HUES6 (cell line): ENCODE measurements around the gene FTSJ1.

Experiments
- H3K27ac ChIP-seq: 2 replicates; pipeline ENCODE4 v1.7.0; 2013; ENCODE audit warnings: low read depth, mild to moderate bottlenecking, low read length, inconsistent platforms
- H3K27me3 ChIP-seq: 2 replicates; pipeline ENCODE4 v1.6.1; 2013; ENCODE audit warnings: low read length; ENCODE audit not compliant: control insufficient read depth, insufficient read depth
- H3K36me3 ChIP-seq: 2 replicates; pipeline ENCODE4 v1.6.1; 2013; ENCODE audit warnings: low read length; ENCODE audit not compliant: control insufficient read depth, insufficient read depth
- H3K4me1 ChIP-seq: 2 replicates; pipeline ENCODE4 v1.6.1; 2013; ENCODE audit warnings: low read length; ENCODE audit not compliant: control insufficient read depth, insufficient read depth
- H3K4me3 ChIP-seq: 2 replicates; pipeline ENCODE4 v1.5.1; 2013; ENCODE audit warnings: low read depth, low read length
- H3K9ac ChIP-seq: one replicate; pipeline ENCODE4 v1.6.1; 2013; ENCODE audit warnings: mild to moderate bottlenecking, low read length
- H3K9me3 ChIP-seq: 2 replicates; pipeline ENCODE4 v1.6.1; 2013; ENCODE audit warnings: low read depth, low read length; ENCODE audit not compliant: control insufficient read depth, insufficient read depth

Gene FTSJ1

GRCh38 chrX:48470833-48471118 is 5.2 kb upstream of the FTSJ1 start:
- Histone ChIP-seq H3K27me3 (no peaks in the 10 kb centered on the region; the same call in 1 of the 2 replicates), H3K27ac (no peak overlapping the region), H3K4me3 (no peak overlapping the region), H3K9me3 (peaks cover 9% of the 10 kb centered on the region; the same call in 1 of the 2 replicates), H3K9ac (no peak overlapping the region), H3K4me1 (peaks cover 37% of the 10 kb centered on the region), H3K36me3 (no peaks in the 10 kb centered on the region)

GRCh38 chrX:48471504-48471903 is 4.5 kb upstream of the FTSJ1 start:
- Histone ChIP-seq H3K27me3 (no peaks in the 10 kb centered on the region; the same call in 1 of the 2 replicates), H3K9ac (no peak overlapping the region)

GRCh38 chrX:48472225-48472624 is 3.8 kb upstream of the FTSJ1 start:
- Histone ChIP-seq H3K9me3 (peaks cover 8% of the 10 kb centered on the region; the same call in 1 of the 2 replicates), H3K9ac (no peak overlapping the region), H3K4me1 (peaks cover 37% of the 10 kb centered on the region), H3K27ac (no peak overlapping the region), H3K4me3 (no peak overlapping the region), H3K36me3 (no peaks in the 10 kb centered on the region), H3K27me3 (no peaks in the 10 kb centered on the region; the same call in 1 of the 2 replicates)

More at GRCh38 chrX:48471504-48471903, 4.5 kb upstream of the FTSJ1 start:
- Histone ChIP-seq H3K4me3 (no peak overlapping the region), H3K4me1 (peaks cover 37% of the 10 kb centered on the region), H3K9me3 (peaks cover 8% of the 10 kb centered on the region; the same call in 1 of the 2 replicates), H3K27ac (no peak overlapping the region), H3K36me3 (no peaks in the 10 kb centered on the region)

- peak overlapping the region; percentile 58 for H3K9ac ChIP-seq
These were observed 2.9 kb upstream of the FTSJ1 start for GRCh38 chrX:48472851-48473703.

GRCh38 chrX:48473704-48473990 is 2.4 kb upstream of the FTSJ1 start:
- Histone ChIP-seq H3K4me3 (peak overlapping the region; percentile 28; the same call in 1 of the 2 replicates), H3K9me3 (peaks cover 14% of the 10 kb centered on the region; the same call in 1 of the 2 replicates), H3K27ac (peak overlapping the region; percentile 46; the same call in 1 of the 2 replicates), H3K9ac (peak overlapping the region; percentile 58), H3K36me3 (peaks cover 1% of the 10 kb centered on the region; the same call in 1 of the 2 replicates), H3K27me3 (no peaks in the 10 kb centered on the region), H3K4me1 (peaks cover 29% of the 10 kb centered on the region)

More at GRCh38 chrX:48472851-48473703, 2.9 kb upstream of the FTSJ1 start:
- H3K9me3 ChIP-seq: peaks cover 10% of the 10 kb centered on the region; the same call in 1 of the 2 replicates
- H3K36me3 ChIP-seq: no peaks in the 10 kb centered on the region
- H3K27ac ChIP-seq: peak overlapping the region; percentile 46; the same call in 1 of the 2 replicates
- no peaks in the 10 kb centered on the region for H3K27me3 ChIP-seq
- H3K4me3 ChIP-seq: peak overlapping the region; percentile 22; the same call in 1 of the 2 replicates
- peaks cover 29% of the 10 kb centered on the region for H3K4me1 ChIP-seq

- H3K4me1 ChIP-seq: peaks cover 29% of the 10 kb centered on the region
- peak overlapping the region; percentile 58 for H3K9ac ChIP-seq
These were observed 1.9 kb upstream of the FTSJ1 start for GRCh38 chrX:48474127-48474526.

GRCh38 chrX:48474581-48474980 is 1.4 kb upstream of the FTSJ1 start:
- Histone ChIP-seq H3K27me3 (no peaks in the 10 kb centered on the region), H3K9ac (no peak overlapping the region), H3K9me3 (peaks cover 18% of the 10 kb centered on the region; the same call in 1 of the 2 replicates), H3K27ac (no peak overlapping the region), H3K4me3 (no peak overlapping the region; the same call in 1 of the 2 replicates), H3K36me3 (peaks cover 4% of the 10 kb centered on the region; the same call in 1 of the 2 replicates), H3K4me1 (peaks cover 27% of the 10 kb centered on the region)

More at GRCh38 chrX:48474127-48474526, 1.9 kb upstream of the FTSJ1 start:
- peaks cover 18% of the 10 kb centered on the region; the same call in 1 of the 2 replicates for H3K9me3 ChIP-seq
- peak overlapping the region; percentile 28; the same call in 1 of the 2 replicates for H3K4me3 ChIP-seq
- H3K27me3 ChIP-seq: no peaks in the 10 kb centered on the region
- H3K36me3 ChIP-seq: peaks cover 3% of the 10 kb centered on the region; the same call in 1 of the 2 replicates
- peak overlapping the region; percentile 46; the same call in 1 of the 2 replicates for H3K27ac ChIP-seq

GRCh38 chrX:48475296-48475695 is 703 bp upstream of the FTSJ1 start:
- Histone ChIP-seq H3K9me3 (peaks cover 18% of the 10 kb centered on the region; the same call in 1 of the 2 replicates), H3K27me3 (no peaks in the 10 kb centered on the region), H3K9ac (peak overlapping the region; percentile 92), H3K4me1 (peaks cover 27% of the 10 kb centered on the region), H3K27ac (peak overlapping the region; percentile 59; the same call in 1 of the 2 replicates), H3K4me3 (peak overlapping the region; percentile 91), H3K36me3 (peaks cover 8% of the 10 kb centered on the region)

GRCh38 chrX:48476919-48477318 is 920 bp downstream of the FTSJ1 start:
- H3K36me3 ChIP-seq: peaks cover 23% of the 10 kb centered on the region
- H3K4me3 ChIP-seq: peak overlapping the region; percentile 91
- no peaks in the 10 kb centered on the region for H3K27me3 ChIP-seq
- peaks cover 15% of the 10 kb centered on the region; the same call in 1 of the 2 replicates for H3K9me3 ChIP-seq
- H3K4me1 ChIP-seq: peaks cover 22% of the 10 kb centered on the region
- H3K27ac ChIP-seq: no peak overlapping the region
- peak overlapping the region; percentile 92 for H3K9ac ChIP-seq

- peaks cover 35% of the 10 kb centered on the region for H3K36me3 ChIP-seq
- no peaks in the 10 kb centered on the region for H3K27me3 ChIP-seq
- H3K27ac ChIP-seq: no peak overlapping the region
- H3K4me3 ChIP-seq: no peak overlapping the region
- H3K4me1 ChIP-seq: peaks cover 11% of the 10 kb centered on the region
- H3K9me3 ChIP-seq: peaks cover 18% of the 10 kb centered on the region; the same call in 1 of the 2 replicates
- no peak overlapping the region for H3K9ac ChIP-seq
These were observed 2.2 kb downstream of the FTSJ1 start for GRCh38 chrX:48477960-48478755.
